ENCODE measurements around the gene ZNF26.
"Not testable (repeated sequence)": the region's sequence is repeated elsewhere in the genome, so short reads cannot be mapped to it uniquely, and the experiment has no call there.

The ZNF26 gene, protein sequence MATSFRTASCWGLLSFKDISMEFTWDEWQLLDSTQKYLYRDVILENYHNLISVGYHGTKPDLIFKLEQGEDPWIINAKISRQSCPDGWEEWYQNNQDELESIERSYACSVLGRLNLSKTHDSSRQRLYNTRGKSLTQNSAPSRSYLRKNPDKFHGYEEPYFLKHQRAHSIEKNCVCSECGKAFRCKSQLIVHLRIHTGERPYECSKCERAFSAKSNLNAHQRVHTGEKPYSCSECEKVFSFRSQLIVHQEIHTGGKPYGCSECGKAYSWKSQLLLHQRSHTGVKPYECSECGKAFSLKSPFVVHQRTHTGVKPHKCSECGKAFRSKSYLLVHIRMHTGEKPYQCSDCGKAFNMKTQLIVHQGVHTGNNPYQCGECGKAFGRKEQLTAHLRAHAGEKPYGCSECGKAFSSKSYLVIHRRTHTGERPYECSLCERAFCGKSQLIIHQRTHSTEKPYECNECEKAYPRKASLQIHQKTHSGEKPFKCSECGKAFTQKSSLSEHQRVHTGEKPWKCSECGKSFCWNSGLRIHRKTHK

DNA sequence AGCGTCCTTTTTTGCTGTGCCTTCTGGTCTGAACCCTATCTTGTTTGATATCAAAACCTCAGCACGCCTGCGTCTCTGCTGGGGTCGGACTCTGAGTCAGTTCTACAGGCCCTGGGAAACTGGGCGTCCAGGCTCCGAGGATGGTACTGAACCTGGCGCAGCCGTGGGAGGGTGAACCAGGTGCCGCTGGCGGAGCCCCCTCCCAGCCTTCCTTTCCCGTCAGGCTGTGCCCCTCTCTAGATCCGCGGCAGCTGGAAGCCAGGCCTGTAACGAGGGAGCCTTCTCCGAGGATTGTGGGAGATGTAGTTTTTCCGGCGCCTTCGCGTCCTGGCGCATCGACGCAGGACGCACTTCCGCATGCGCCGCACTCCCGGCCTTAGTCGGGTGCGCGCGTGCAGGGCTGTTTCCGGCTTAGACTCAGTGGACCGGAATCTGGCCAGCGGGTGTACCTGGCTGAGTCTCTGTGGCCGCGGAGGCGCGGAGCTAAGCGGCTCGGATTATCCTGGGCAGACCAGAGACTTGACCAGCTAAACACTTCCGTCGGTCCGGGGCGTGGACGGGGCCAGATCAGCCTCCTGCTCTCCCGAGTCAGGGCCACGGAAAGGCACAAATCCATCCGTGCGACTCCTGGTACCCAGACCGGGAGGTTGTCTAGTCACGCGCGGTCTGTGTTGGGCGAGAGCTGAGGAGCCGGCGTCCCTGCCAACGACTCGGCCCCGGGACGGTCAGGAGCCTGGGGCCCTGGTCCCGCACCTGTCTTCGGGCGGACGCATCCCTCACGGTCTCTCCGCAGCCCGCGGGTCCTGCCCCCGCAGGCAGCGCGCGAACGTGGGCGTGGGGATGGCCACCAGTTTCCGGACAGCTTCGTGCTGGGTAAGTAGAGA is at the start of gene ZNF26:
Gene ZNF26, plus strand, starts transcription at position 367 of the 884 bp plus-strand sequence. Its CDS starts 474 bp downstream, at position 841.
- peak; percentile 96 for DNase-seq

DNA sequence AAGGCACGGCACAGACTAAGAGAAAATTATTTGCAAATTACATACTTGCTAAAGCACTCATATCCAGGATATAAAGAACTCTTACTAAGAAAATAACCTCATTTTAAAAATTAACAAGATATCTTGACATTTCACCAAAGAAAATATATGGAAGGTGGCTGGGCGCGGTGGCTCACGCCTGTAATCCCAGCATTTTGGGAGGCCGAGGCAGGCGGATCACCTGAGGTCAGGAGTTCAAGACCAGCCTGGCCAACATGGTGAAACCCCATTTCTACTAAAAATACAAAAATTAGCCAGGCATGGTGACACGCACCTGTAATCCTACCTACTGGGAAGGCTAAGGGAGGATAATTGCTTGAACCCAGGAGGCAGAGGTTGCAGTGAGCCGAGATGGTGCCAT is 49.2 kb upstream of the ZNF26 start:
- not testable (repeated sequence) for DNase-seq

DNA sequence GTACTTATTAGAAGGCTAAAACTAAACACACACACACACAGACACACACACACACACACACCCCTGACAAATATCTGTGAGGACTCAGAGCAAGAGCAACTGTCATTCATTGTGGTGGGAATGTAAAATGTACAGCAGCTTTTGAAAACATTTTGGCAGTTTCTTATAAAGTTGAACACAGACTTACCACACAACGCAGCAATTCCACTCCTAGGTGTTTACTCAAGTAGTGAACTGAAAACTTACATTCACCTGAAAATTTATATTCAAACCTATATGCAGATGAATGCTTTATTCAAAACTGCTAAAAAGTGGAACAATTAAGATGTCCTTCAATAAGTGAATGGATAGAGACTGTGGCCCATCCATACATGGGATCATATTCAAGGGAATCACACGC is 48.7 kb upstream of the ZNF26 start:
- DNase-seq = no peak

DNA sequence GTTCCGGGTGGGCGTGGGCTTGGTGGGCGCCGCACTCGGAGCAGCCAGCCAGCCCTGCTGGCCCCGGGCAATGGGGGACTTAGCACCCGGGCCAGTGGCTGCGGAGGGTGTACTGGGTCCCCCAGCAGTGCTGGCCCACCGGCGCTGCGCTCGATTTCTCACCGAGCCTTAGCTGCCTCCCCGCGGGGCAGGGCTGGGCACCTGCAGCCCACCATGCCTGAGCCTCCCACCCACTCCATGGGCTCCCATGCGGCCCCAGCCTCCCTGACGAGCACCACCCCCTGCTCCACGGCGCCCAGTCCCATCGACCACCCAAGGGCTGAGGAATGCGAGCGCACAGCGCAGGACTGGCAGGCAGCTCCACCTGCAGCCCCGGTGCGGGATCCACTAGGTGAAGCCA is 47.4 kb upstream of the ZNF26 start:
- not testable (repeated sequence) for DNase-seq

DNA sequence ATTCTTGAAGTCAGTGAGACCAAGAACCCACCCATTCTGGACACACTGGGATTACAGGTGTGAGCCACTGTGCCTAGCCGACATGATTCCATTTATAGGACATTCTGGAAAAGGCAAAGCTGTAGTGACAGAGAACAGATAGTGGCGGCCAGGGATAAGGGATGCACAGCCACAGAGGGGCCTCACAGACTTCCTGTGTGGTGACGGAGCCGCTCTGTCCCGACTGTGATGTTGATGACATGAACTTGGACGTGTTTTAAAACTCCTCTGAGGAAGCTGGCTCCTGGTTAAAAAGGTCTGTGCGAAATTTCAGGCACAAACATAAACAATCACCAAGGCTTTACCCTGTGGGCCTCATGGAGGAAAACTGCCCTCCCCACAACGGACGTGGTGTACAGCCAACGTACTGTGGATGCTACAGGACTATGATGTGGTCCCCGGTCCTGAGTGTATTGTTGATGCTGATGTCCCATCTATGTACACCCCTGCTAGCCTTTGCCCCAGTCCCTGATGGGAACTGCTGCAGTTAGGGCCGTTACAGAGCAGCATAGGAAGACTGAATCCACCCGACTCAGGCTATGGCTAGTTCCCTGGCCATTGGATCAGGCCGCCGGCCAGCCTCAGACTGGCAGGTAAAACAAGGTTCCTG is 46.0 kb upstream of the ZNF26 start:
- DNase-seq = no peak

DNA sequence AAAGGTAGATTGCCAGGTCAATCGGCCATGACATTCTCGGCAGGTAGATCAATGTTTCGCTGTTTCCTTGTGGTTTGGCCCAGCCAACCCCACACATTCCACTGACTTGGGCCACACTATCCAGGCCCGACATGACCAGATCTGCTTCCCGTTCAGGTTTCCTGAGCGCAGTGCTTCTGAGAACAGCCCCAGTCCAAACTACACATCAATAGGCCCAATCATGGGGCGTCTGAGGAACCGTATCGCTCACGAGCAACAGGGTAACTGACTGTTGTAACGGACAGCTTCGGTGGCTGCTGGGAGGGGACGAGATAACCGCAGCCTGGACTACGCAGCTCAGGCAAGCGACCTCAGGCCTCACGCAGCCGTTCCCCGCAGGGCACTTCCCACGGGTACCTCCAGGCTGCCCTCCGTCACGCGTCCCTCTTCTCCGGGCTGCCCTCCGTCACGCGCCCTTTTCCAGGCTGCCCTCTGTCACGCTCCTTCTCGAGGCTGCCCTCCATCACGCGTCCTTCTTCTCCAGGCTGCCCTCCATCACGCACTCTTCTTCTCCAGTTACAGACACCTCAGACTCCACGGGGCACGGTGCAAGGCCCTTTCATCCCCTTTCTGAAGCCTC is 44.7 kb upstream of the ZNF26 start:
- no peak for DNase-seq

DNA sequence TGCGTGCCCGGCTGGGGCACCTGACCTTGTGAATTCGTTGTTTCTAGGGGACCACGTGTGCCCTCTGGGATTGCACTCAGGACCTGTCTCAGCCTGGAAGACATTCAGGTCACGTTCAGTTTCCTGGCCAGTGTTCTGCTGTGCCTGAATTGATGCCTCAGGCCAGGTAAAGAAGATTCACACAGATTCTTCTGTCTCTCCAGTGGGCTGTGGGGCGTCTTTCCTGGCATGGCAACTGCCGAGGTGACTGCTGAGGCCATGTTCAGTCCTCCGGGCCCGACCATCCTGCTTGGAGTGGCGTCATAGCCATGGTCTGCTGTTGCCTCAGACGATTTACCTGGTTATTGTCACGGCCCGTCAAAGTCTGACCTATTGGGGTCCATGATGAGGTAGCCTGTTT is 43.6 kb upstream of the ZNF26 start:
- no peak for DNase-seq

DNA sequence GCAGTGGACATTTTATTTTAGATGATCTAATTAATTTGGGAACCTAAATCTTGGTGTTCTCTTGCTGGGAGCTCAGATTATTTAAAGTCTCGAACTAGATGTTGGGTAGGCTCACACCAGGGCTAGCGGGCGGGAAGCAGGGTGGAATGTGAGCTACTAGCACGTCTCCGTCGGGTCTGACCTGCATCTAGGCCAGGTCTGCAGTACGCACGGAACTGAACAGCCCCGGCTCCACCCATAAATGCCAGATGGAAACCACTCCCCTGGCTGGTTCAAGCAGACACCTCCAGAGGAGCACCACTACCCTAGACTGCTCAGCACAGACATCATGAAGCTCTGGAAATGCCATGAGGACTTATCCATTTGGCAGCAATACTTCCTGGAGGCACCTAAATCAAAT is 40.4 kb upstream of the ZNF26 start:
- DNase-seq = no peak

DNA sequence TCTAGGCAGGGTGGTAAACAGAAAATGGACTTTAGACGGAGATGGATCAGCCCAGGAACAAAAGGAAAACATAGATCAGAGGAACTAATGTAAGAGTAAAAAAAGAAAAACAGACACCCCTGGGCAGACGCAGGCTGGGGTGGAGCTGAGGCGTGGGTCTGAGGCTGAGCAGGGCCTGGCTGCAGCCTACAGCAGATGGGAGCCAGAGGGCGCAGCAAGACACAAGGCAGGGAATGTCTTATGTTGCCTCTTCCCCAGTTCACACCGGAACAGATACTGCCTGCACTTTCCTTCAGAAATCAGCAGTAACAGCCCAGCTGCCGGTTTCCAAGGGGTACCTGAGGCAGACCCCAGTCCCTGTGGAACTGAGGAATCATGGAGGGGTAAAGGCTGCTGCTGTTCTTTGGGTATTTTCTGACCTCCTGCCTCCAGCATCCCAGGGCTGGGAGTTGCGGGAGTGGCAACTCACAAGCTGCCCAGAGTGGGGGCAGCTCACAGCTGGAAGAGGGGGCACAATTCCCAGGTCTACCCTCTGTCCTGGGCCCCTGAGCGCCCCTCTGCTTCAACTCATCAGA is 39.8 kb upstream of the ZNF26 start:
- no peak for DNase-seq

DNA sequence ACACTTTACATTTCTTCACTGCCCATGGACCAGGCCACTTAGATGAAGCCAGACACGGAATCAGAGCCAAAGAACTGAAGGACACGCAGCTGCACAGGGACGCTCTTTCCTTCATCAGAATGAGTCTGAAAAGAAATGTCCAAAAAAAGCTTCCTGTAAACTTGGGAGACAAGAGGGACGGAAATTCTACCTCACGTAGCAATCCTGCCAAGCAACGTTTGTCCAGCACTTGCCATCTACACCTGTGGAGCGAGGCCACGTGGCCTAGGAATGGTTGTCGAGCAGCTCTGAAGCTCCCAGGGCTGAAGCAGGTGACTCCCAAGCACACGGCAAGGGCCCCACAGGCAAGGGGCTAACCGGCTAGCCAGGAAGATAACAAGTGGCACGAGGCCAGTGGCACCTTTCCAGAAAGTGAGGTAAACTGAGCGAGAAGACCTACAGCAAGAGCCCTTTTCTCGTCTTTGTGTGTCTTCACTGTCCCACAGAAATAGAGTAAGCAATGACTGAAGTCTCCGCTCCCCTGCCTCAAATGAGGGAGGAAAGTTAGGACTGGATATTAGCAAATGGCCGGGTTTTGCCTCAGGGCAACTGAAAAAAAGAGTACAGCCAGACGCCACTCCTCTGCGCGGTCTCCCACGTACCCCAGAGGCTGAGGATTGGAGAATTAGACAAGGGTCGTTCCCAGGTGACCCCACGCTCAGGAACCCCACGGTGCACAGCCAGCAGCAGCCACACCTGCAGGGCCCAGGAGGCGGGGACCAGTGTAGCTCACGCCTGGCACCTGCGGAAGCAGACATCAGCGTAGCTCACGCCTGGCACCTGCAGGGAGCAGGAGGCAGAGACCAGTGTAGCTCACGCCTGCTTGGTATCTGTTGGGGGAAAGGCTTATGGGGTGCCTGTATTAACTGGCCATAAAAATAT is 37.8 kb upstream of the ZNF26 start:
- DNase-seq = no peak

DNA sequence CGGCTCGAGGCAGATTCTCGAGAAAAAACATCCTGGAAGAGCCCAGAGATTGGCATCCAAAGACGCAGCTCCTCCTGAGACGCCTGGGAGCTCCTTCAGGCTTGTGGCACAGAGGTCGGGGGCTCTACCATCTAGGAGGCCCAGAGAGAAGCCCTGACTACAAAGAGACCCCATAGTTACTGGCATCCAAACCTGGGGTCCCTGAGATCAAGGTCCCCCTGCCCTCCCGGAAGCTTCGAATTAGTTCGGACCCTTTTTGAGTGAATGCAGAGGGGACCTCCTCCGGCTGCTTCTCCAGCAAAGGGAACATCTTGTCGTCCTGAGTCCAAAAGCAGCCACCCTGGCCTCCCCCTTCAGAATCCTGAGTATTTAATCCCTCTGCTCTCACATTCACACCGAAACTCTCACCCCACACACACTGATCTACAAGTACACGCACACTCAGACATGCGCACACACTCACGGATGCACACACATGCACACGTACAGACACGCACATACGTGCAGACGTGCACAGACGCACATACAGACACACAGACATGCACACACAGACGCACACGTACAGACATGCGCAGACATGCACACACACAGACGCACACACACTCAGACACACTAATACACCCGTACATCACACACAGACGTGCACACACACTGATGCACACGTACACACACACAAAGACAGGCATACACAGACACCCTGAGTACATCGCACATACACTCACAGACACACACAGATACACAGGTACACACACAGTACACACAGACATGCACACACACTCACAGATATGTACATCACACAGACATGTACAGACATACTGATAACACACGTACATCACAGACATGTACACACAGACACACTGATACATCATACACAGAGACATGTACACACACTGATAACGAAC is 36.0 kb upstream of the ZNF26 start:
- DNase-seq = no peak

DNA sequence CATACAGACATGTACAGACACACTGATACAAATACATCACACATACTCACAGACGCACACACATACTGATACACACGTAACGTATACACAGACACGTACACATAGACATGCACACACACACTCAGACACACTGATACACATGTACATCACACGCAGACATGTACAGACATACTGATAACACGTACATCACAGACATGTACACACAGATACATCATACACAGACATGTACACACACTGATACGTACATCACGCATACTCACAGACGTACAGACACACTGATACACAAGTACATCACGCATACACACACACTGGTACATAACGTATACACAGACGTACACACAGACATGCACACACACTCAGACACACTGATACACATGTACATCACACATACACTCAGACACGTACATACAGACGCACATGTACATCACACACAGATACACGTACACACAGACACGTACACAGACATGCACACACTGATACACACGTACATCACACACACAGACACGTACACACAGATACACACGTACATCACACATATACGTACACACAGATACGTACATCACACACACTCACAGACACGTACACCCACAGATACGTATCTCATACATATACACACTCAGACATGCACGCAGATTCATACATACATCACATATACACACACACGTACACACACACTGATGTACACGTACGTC is 35.2 kb upstream of the ZNF26 start:
- DNase-seq = no peak

DNA sequence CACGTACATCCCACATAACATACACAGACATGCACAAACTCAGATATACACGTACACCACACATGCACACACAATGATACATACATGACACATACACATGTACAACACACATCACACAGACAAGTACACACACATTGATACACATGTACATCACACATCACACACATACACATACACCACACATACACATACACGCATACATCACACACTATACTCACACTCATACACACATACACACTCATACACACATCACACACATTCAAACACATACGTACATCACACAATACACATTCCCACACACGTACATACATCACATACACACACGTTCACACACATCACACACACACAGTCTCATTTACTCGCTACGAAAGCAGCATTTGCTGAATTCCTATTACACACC is 34.5 kb upstream of the ZNF26 start:
- no peak for DNase-seq

DNA sequence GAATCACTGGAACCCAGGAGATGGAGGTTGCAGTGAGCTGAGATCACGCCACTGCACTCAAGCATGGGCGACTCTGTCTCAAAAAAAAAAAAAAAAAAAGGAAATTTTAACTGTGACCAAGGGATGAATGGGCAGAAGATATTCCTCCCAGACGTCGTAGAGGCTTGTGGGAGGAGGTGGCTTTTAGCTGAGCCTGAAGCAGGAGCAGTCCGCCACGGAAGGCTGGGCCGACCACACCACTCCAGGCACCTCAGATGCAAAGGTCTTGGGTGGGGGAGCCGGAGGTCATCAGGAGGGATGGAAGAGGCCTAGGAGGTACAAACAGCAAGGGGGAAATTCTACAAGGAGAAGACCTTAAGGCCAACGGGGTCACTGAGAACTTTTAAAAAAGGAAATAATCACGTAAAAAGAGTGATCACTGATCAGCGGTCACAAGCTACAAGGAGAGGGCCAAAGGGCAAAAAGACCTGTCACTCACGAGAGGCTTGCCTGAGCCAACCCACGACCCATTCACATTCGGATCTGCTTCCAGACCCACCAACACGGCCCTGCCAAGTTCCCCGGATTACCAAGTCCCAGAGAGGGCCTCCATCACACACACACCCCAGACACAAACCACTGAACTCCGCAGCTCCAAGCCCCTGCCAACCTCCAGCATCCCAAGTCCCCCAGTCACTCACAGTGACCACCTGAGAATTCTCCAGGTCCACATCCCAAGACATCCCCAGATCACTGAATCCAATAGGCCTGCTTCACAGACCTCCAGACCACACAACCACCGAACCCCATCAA is 33.6 kb upstream of the ZNF26 start:
- no peak for DNase-seq

DNA sequence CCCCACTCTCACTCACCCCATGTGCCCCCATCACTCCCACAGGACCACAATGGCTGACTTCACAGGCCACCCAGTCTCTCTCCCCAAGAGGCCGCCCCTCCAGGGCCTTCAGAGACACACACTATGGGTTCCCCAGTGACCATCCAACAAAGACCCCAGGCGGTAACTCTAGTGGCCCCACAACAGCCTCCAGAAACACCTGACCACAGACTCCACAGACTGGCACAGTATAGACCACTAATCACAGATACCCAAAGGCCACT is 33.1 kb upstream of the ZNF26 start:
- DNase-seq = no peak

DNA sequence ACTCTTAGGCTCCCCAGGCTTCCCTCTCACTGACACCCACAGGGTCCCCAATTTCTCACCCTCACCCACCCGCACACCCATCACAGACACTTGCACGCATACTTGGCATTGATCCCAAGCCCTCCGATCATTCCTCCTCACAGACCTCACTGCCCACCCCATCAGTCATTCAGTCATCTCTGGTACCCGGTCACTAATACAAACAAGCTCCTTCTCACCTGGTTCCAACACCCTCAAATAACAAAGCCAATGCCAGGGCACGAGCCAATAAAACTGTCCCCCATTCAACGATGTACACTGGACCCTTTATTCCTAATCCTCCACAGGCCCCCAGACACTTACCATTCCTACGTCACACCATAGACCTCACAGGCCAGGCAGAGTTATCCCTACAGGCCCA is 32.4 kb upstream of the ZNF26 start:
- DNase-seq = no peak

DNA sequence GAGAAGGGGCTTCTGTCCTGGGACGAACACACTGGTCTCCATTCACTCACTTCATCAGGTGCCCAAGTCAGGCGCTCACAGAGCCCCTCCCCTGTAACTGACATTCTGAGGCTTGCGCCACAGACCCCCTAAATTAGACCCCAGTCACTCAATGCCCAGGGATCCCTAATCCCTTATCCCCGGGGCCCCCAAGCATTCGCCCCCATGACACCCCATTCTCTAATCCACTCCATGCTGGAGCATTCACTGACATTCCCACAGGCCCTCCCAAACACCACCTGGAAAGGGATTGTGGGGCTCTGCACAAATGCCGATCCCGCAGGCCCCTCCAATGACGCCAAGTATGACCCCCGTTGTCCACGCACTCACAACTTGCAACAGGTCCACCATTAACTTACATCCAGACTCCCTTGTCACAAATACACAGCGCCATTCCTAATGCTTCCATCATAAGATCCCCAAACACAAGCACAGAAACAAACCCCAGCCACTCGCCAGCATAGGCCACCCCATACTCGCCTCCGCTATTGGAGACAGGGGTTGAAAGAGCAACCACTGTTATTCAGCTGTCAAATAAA is 31.6 kb upstream of the ZNF26 start:
- peak; percentile 6 for DNase-seq

All from hematopoietic multipotent progenitor cell treated with erythropoietin and hydrocortisone succinate and interleukin-3 and kit ligand, for 6 days (in vitro differentiated cells).